DOHH2 (cell line): ENCODE data around the gene PRKCH.

Experiments
- H3F3A ChIP-seq: fragments of 200-600 bp; sonication (generic), shearing (Covaris generic); 2 replicates; pipeline ENCODE4 v1.6.0; 2016; ENCODE audit warnings: antibody characterized with exemption, mild to moderate bottlenecking; ENCODE audit not compliant: control insufficient read depth, insufficient read depth
- H3K27ac ChIP-seq: fragments of 200-600 bp; sonication (generic); 2 replicates; pipeline ENCODE4 v1.5.1; 2014; ENCODE audit warnings: low read depth, mild to moderate bottlenecking, low read length, moderate library complexity
- H3K27me3 ChIP-seq: fragments of 200-600 bp; sonication (generic); 2 replicates; pipeline ENCODE4 v1.6.1; 2014; ENCODE audit warnings: mild to moderate bottlenecking, low read length, mixed read lengths; ENCODE audit not compliant: control insufficient read depth
- H3K36me3 ChIP-seq: fragments of 200-600 bp; sonication (generic); 2 replicates; pipeline ENCODE4 v1.6.1; 2014; ENCODE audit warnings: mild to moderate bottlenecking, low read length, moderate library complexity, mixed read lengths; ENCODE audit not compliant: control insufficient read depth
- H3K4me1 ChIP-seq: fragments of 200-600 bp; sonication (generic); 2 replicates; pipeline ENCODE4 v1.6.1; 2014; ENCODE audit warnings: mild to moderate bottlenecking, low read length, mixed read lengths; ENCODE audit not compliant: control insufficient read depth
- H3K4me2 ChIP-seq: fragments of 200-600 bp; sonication (generic); 2 replicates; pipeline ENCODE4 v1.6.0; 2014; ENCODE audit warnings: mild to moderate bottlenecking, low read length, moderate library complexity
- H3K4me3 ChIP-seq: fragments of 200-600 bp; sonication (generic); 2 replicates; pipeline ENCODE4 v1.5.1; 2014; ENCODE audit warnings: mild to moderate bottlenecking, low read length, mixed read lengths
- H3K79me2 ChIP-seq: fragments of 200-600 bp; sonication (generic); 2 replicates; pipeline ENCODE4 v1.6.1; 2014; ENCODE audit warnings: mild to moderate bottlenecking, low read length, mixed read lengths; ENCODE audit not compliant: control insufficient read depth
- H3K9me2 ChIP-seq: fragments of 200-600 bp; sonication (generic); replicated peaks from 2 replicates; pipeline ENCODE4 v1.6.1; 2014; ENCODE audit warnings: mild to moderate bottlenecking, low read length, mixed read lengths; ENCODE audit not compliant: control insufficient read depth
- H3K9me3 ChIP-seq: fragments of 200-600 bp; sonication (generic); 2 replicates; pipeline ENCODE4 v1.6.1; 2014; ENCODE audit warnings: antibody characterized with exemption, low read length, mixed read lengths; ENCODE audit not compliant: control insufficient read depth, insufficient read depth
- H4K20me1 ChIP-seq: fragments of 200-600 bp; sonication (generic); 2 replicates; pipeline ENCODE4 v1.6.0; 2014; ENCODE audit warnings: low read depth, mild to moderate bottlenecking, antibody characterized with exemption, low read length, moderate library complexity; ENCODE audit not compliant: control insufficient read depth, insufficient read depth
- CTCF ChIP-seq: fragments of 200-600 bp; sonication (generic); IDR thresholded peaks from one replicate; pipeline ENCODE4 v1.5.1; 2014; ENCODE audit warnings: antibody characterized with exemption, mild to moderate bottlenecking, low read depth, low read length; ENCODE audit not compliant: poor library complexity, severe bottlenecking
- EZH2phosphoT487 ChIP-seq: fragments of 200-600 bp; sonication (generic); IDR thresholded peaks from 2 replicates; pipeline ENCODE4 v1.6.1; 2017; ENCODE audit warnings: borderline replicate concordance, mild to moderate bottlenecking, antibody characterized with exemption, low read length, moderate library complexity, mixed read lengths

The PRKCH gene

DNA sequence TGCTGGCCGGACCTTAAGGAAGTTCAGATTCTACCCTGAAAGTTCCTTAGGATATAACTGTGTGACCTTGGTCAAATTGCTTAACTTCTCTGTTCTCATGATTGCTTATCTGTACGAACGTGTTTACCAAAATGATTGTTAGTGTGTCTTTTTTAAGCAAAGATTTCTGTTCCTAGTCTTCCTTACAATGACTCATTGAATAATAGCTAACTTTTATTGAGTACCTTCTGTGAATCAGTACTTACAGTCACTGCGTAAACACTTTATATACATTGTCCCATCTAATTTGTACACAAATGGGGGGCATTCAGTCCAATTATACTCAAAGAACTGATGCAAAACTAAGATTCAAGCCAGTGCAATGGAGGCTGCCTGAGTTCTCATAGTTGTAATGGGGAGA, 36.0 kb upstream of the PRKCH start:
- H3K4me1 ChIP-seq: peaks cover 5% of the 10 kb centered on the region
- no peaks in the 10 kb centered on the region for H3K79me2 ChIP-seq
- H3K9me3 ChIP-seq: peaks cover 2% of the 10 kb centered on the region; the same call in 1 of the 2 replicates
- TF ChIP-seq EZH2phosphoT487: no peak
- H3K27ac ChIP-seq: no peak overlapping the region
- no peak overlapping the region for H3K4me3 ChIP-seq
- H3F3A ChIP-seq: no peaks in the 10 kb centered on the region
- H3K27me3 ChIP-seq: no peaks in the 10 kb centered on the region; the same call in 1 of the 2 replicates
- H3K36me3 ChIP-seq: no peaks in the 10 kb centered on the region
- H4K20me1 ChIP-seq: no peaks in the 10 kb centered on the region
- H3K9me2 ChIP-seq: no peaks in the 10 kb centered on the region
- no peak overlapping the region for H3K4me2 ChIP-seq

DNA sequence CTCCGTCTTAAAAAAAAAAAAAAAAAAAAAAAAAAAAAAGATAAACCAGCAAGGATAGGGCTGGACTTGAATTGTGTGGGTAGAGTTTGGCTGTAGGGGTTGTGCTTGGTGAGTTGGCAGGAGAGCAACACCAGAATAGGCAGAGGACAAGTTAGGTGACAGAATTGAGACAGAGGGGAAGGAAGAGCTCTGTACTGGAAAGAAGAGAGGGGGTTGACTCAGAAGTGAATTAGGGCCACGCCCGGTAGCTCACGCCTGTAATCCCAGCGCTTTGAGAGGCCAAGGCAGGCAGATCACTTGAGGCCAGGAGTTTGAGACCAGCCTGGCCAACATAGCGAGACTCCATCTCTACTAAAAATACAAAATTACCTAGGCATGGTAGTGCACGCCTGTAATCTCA, 34.2 kb upstream of the PRKCH start:
- H3K4me1 ChIP-seq: peaks cover 5% of the 10 kb centered on the region
- no peaks in the 10 kb centered on the region for H3K9me2 ChIP-seq
- TF ChIP-seq CTCF (no peak), EZH2phosphoT487 (no peak)
- no peak overlapping the region for H3K4me3 ChIP-seq
- H3F3A ChIP-seq: no peaks in the 10 kb centered on the region
- H4K20me1 ChIP-seq: no peaks in the 10 kb centered on the region
- H3K4me2 ChIP-seq: no peak overlapping the region
- no peaks in the 10 kb centered on the region for H3K36me3 ChIP-seq
- H3K27ac ChIP-seq: no peak overlapping the region
- H3K27me3 ChIP-seq: no peaks in the 10 kb centered on the region; the same call in 1 of the 2 replicates
- no peaks in the 10 kb centered on the region for H3K9me3 ChIP-seq
- no peaks in the 10 kb centered on the region for H3K79me2 ChIP-seq

DNA sequence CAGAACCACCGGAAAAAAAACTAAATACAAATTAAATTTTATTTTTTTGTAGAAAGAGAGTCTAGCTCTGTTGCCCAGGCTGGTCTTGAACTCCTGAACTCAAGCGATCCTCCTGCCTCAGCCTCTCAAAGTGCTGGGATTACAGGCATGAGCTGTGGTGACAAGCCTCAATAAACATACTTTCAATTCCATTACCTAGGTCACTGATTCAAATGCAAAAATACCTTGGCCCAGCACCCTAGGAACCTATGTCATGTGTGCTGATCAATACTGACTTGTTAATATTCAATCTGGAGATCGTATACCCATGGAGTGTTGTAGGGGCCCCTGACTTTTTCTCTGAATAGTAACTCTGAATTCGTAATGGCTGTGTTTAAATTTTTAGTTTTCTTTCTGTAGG, 33.2 kb upstream of the PRKCH start:
- Histone ChIP-seq H3K9me3 (no peaks in the 10 kb centered on the region), H3K4me1 (peaks cover 5% of the 10 kb centered on the region), H3K4me3 (no peak overlapping the region), H3K79me2 (no peaks in the 10 kb centered on the region), H3F3A (no peaks in the 10 kb centered on the region), H3K36me3 (no peaks in the 10 kb centered on the region), H3K27ac (no peak overlapping the region), H3K9me2 (no peaks in the 10 kb centered on the region), H4K20me1 (no peaks in the 10 kb centered on the region), H3K4me2 (no peak overlapping the region), H3K27me3 (no peaks in the 10 kb centered on the region; the same call in 1 of the 2 replicates)
- TF ChIP-seq EZH2phosphoT487 (no peak), CTCF (no peak)

DNA sequence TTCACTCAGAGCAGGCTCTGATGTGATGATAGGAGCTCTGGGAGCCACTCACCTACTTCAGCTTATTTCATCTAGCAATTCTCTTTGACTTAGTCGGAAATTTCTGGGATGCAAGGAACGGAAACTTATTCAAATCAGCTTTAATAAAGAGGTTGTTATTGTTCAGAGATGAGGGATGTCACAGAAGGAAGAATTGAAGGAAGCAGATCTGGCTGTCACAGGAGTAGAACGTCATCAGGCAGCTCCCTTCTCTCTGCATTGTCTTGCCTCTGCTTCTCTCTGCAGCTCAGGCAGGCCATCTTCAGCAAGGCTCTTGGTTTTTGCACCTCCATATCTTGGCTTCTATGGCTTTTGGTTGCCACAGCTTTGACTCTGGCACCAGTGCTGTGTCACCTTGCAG, 32.7 kb upstream of the PRKCH start:
- no peaks in the 10 kb centered on the region for H3K9me2 ChIP-seq
- TF ChIP-seq EZH2phosphoT487 (no peak), CTCF (no peak)
- H3K9me3 ChIP-seq: no peaks in the 10 kb centered on the region
- no peak overlapping the region for H3K27ac ChIP-seq
- H4K20me1 ChIP-seq: no peaks in the 10 kb centered on the region
- H3K4me1 ChIP-seq: peaks cover 5% of the 10 kb centered on the region
- no peaks in the 10 kb centered on the region; the same call in 1 of the 2 replicates for H3K27me3 ChIP-seq
- H3K79me2 ChIP-seq: no peaks in the 10 kb centered on the region
- no peak overlapping the region for H3K4me3 ChIP-seq
- no peak overlapping the region for H3K4me2 ChIP-seq
- H3F3A ChIP-seq: no peaks in the 10 kb centered on the region
- H3K36me3 ChIP-seq: no peaks in the 10 kb centered on the region
